Cardiac muscle cell (in vitro differentiated cells and primary cell): ENCODE results near the gene LAMA4. TPM values are rescaled to one million over a fixed set of nuclear protein-coding genes. Genes with fewer than 3 reads are reported as not detected.

Experiments used
- DNase-seq, 2 donors: peaks; one replicate each; pipeline versions ENCODE4 v3.0.0 to v3.0.0-alpha.2; 2010 to 2017; ENCODE audit warnings: low read depth in 1 of 2, low spot score in 1 of 2
- H3K27ac ChIP-seq: fragments of 200-600 bp; sonication (generic); 2 replicates; pipeline ENCODE4 v1.5.1; 2016
- H3K27me3 ChIP-seq: fragments of 200-600 bp; sonication (generic); 2 replicates; pipeline ENCODE4 v1.6.0; 2016; ENCODE audit warnings: control low read depth
- H3K36me3 ChIP-seq: fragments of 200-600 bp; sonication (generic); 2 replicates; pipeline ENCODE4 v1.5.1; 2016; ENCODE audit warnings: control low read depth
- H3K4me1 ChIP-seq: fragments of 200-600 bp; sonication (generic); 2 replicates; pipeline ENCODE4 v1.8.1; 2017; ENCODE audit warnings: low read depth, mild to moderate bottlenecking, mixed run types
- H3K4me3 ChIP-seq: fragments of 200-600 bp; sonication (generic); 2 replicates; pipeline ENCODE4 v1.5.1; 2016; ENCODE audit warnings: mild to moderate bottlenecking
- H3K9me3 ChIP-seq: fragments of 200-600 bp; sonication (generic); 2 replicates; pipeline ENCODE4 v1.5.1; 2017; ENCODE audit warnings: low read depth, mild to moderate bottlenecking, control low read depth
- CTCF ChIP-seq: IDR thresholded peaks from 2 replicates; pipeline ENCODE4 v1.5.1; 2012; ENCODE audit warnings: low read depth, mild to moderate bottlenecking, low read length
- polyA plus RNA-seq: library from polyadenylated mRNA; unstranded; fragments of >200 nt; fragmentation: Nextera tagmentation; extraction: Ambion mirVana; gene quantifications from 2 replicates; pipeline ENCODE4 v1.2.1, GENCODE V29; 2016
- total RNA-seq: library from RNA; depleted of rRNA; stranded (reverse); fragments of >200 nt; gene quantifications from 2 replicates; pipeline ENCODE4 v1.2.3, GENCODE V29; 2016

Gene LAMA4
- total and polyA plus RNA-seq, 2 experiments from 2014 or later: 162 to 304 TPM

DNA sequence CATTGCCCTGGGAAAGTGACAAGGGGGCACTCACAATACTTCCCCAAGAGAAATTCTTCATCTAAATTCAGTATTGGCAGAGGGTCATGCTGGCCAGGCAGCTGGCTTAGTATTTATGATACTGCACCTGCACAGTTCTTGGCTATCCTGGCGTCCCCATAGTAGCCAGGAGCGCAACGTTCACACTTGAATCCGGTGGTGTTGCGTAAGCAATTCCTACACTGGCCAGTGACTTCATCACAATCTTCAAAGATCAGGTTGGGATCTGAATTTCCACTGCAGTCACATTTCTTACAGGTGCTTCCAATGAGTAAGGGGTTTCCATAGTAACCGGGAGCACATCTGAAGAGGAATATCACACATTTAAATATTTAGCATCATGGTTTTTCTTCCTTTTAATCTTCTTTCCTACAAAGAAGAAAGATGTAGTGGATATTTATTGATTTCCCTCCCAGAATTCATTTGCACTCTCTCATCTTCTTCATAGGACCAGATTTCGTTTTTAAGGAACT, 62.8 kb downstream of the LAMA4 start:
- DNase-seq: no peak
- H3K4me1 ChIP-seq: peaks cover 11% of the 10 kb centered on the region
- H3K4me3 ChIP-seq: no peak overlapping the region
- H3K36me3 ChIP-seq: peaks cover 38% of the 10 kb centered on the region
- no peaks in the 10 kb centered on the region for H3K9me3 ChIP-seq
- H3K27ac ChIP-seq: no peak overlapping the region
- TF ChIP-seq CTCF: no peak
- H3K27me3 ChIP-seq: no peaks in the 10 kb centered on the region

DNA sequence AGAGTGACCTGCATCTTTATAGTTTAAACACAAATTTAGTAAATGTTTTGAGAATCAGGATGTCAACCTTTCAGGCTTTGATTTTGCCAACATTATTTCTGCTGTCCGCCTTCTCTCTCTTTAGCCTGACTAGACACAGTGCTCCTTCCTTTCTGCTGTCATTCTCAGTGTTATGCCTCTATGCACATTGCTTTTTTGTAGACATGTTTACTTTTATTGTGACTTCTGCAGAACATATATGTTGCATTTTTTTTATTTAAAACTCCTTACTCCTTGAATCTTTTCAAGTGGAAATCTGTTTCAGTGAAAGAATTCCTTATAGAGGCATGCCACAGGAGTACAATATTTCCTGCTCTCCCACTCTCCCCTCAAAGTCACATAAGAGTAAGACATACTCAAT, 64.2 kb downstream of the LAMA4 start:
- no peak for DNase-seq
- Histone ChIP-seq H3K4me1 (peaks cover 11% of the 10 kb centered on the region), H3K9me3 (no peaks in the 10 kb centered on the region), H3K27ac (no peak overlapping the region), H3K4me3 (no peak overlapping the region), H3K27me3 (no peaks in the 10 kb centered on the region), H3K36me3 (peaks cover 52% of the 10 kb centered on the region)
- TF ChIP-seq CTCF: no peak

GRCh38 chr6:112189494-112189893, 64.9 kb downstream of the LAMA4 start:
- Histone ChIP-seq H3K9me3 (no peaks in the 10 kb centered on the region), H3K27ac (no peak overlapping the region), H3K4me1 (peaks cover 11% of the 10 kb centered on the region), H3K36me3 (peaks cover 54% of the 10 kb centered on the region), H3K4me3 (no peak overlapping the region), H3K27me3 (no peaks in the 10 kb centered on the region)
- no peak for DNase-seq
- no peak for TF ChIP-seq CTCF

GRCh38 chr6:112188906-112189305, 65.5 kb downstream of the LAMA4 start:
- Histone ChIP-seq H3K9me3 (no peaks in the 10 kb centered on the region), H3K4me3 (no peak overlapping the region), H3K27me3 (no peaks in the 10 kb centered on the region), H3K4me1 (peaks cover 11% of the 10 kb centered on the region), H3K27ac (no peak overlapping the region), H3K36me3 (peaks cover 54% of the 10 kb centered on the region)
- no peak for TF ChIP-seq CTCF
- DNase-seq: no peak

DNA sequence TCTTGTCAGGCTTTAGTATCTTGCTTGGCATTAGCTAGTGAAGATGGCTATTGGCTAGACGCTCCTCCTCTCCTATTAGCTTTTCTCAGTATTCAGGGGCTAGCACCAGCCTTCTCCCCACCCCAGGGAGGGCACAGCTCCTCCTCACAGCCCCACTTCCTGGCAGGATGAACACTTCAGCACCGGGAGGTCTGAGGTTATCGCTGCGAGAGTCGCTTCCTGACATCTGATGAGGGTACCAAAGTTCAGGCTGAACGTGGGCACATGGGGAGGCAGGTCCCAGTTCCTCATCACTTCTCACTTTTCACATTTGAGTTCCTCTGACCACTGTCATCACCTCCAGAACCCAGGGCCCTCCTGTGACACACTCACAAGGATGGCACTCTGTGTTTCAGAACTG, 66.6 kb downstream of the LAMA4 start:
- no peak for DNase-seq
- no peak overlapping the region for H3K27ac ChIP-seq
- peaks cover 58% of the 10 kb centered on the region for H3K36me3 ChIP-seq
- H3K9me3 ChIP-seq: no peaks in the 10 kb centered on the region
- H3K4me1 ChIP-seq: peaks cover 11% of the 10 kb centered on the region
- H3K27me3 ChIP-seq: no peaks in the 10 kb centered on the region
- TF ChIP-seq CTCF: no peak
- H3K4me3 ChIP-seq: no peak overlapping the region

GRCh38 chr6:112184951-112185350, 69.4 kb downstream of the LAMA4 start:
- Histone ChIP-seq H3K27ac (no peak overlapping the region), H3K4me1 (peaks cover 7% of the 10 kb centered on the region), H3K27me3 (no peaks in the 10 kb centered on the region), H3K4me3 (no peak overlapping the region), H3K9me3 (no peaks in the 10 kb centered on the region), H3K36me3 (peaks cover 48% of the 10 kb centered on the region)
- no peak for DNase-seq
- no peak for TF ChIP-seq CTCF
